Measurements from ENCODE around the gene GPC6.

DNA sequence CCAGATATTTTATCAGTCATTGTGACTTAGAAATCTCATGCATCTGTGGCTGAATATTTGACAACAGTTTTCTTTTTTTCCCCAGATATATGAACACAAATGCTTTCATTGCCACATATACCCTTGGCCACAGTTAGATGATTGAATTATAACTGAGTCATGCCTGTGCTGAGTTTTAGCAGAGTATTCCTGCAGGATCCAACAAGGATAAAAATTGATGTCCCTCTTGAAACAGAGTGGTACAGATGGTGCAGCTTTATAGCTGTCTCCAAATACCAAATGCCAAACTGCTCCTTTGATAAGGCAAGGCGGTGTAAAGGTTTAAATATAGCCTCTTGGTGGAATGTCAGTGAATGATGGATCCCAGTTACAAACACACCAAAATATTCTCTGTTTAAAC is 428.5 kb downstream of the GPC6 start:
- TF ChIP-seq, protein P1, sequence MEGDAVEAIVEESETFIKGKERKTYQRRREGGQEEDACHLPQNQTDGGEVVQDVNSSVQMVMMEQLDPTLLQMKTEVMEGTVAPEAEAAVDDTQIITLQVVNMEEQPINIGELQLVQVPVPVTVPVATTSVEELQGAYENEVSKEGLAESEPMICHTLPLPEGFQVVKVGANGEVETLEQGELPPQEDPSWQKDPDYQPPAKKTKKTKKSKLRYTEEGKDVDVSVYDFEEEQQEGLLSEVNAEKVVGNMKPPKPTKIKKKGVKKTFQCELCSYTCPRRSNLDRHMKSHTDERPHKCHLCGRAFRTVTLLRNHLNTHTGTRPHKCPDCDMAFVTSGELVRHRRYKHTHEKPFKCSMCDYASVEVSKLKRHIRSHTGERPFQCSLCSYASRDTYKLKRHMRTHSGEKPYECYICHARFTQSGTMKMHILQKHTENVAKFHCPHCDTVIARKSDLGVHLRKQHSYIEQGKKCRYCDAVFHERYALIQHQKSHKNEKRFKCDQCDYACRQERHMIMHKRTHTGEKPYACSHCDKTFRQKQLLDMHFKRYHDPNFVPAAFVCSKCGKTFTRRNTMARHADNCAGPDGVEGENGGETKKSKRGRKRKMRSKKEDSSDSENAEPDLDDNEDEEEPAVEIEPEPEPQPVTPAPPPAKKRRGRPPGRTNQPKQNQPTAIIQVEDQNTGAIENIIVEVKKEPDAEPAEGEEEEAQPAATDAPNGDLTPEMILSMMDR (IDR thresholded peaks at IDR 0.05; ENCODE audit: low read depth, low read length), result no peak
- TF ChIP-seq EZH2phosphoT487 (IDR thresholded peaks at IDR 0.05; ENCODE audit: low read depth), result no peak
